Stimulated activated naive CD8-positive, alpha-beta T cell treated with anti-CD3 and anti-CD28 coated beads, Interleukin-15, amount 100 ng/mL, for 72 hours (primary cell): ENCODE data around the gene ASB10.

Experiments used
- ATAC-seq: fragments of 150-1000 bp; cut with Tn5 transposase; 2 replicates; pipeline ENCODE4 v1.10.0; 2021; ENCODE audit warnings: mild to moderate bottlenecking, moderate library complexity
- DNase-seq, 2 donors: peaks; one replicate each; pipeline ENCODE4 v3.0.0; 2021 to 2022
- H3K27ac Mint-ChIP-seq, 2 donors: one replicate each; pipeline ENCODE4 v1.8.0; 2022; ENCODE audit warnings: mild to moderate bottlenecking in 2 of 2, mixed read lengths in 2 of 2, moderate library complexity in 2 of 2
- H3K27me3 Mint-ChIP-seq: one replicate; pipeline ENCODE4 v1.8.0; 2022; ENCODE audit warnings: mixed read lengths
- H3K4me1 Mint-ChIP-seq: one replicate; pipeline ENCODE4 v1.8.0; 2022; ENCODE audit warnings: mild to moderate bottlenecking, mixed read lengths
- H3K4me3 Mint-ChIP-seq, 2 donors: one replicate each; pipeline ENCODE4 v1.8.0; 2022; ENCODE audit warnings: mild to moderate bottlenecking in 2 of 2, mixed read lengths in 2 of 2, moderate library complexity in 1 of 2
- H3K9me3 Mint-ChIP-seq, 2 donors: one replicate each; pipeline ENCODE4 v1.8.0; 2022; ENCODE audit warnings: mixed read lengths in 2 of 2

The ASB10 gene

DNA sequence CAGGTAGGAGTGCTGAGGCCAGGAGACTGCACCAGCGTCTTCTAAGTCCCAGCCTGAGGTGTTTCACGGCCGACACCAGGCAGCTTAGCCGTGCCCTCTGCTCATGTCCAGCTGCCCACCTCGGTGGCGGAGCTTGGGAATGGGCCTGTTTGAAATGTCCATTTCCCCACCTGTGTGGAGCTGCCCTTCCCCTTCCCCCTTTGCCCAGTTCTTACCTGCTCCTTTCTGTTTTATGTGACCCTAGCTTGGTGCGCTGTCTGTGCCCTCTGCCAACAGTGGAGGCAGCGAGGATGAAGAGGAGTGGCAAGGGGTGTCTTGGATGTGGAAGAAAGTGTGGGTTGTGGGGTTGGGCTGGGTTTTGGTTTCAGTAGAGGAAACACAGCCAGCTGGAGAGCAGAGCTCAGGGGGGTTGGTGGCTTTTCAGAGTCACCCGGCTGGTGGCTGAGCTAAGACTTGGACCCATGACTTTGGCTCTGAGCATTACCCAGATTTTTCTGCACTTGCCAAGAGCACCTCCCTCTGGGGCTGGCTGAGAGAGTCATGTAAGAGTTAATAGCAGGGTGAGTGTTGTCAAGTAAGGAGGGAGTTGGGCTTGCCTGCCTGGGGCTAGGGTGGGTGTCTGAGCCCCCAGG lies 57.0 kb downstream of the ASB10 start:
- Mint-ChIP-seq H3K4me3 (no peak overlapping the region), H3K27me3 (no peaks in the 10 kb centered on the region), H3K4me1 (no peaks in the 10 kb centered on the region), H3K27ac (no peak overlapping the region), H3K9me3 (no peaks in the 10 kb centered on the region)
- ATAC-seq (no peak), DNase-seq (no peak)

DNA sequence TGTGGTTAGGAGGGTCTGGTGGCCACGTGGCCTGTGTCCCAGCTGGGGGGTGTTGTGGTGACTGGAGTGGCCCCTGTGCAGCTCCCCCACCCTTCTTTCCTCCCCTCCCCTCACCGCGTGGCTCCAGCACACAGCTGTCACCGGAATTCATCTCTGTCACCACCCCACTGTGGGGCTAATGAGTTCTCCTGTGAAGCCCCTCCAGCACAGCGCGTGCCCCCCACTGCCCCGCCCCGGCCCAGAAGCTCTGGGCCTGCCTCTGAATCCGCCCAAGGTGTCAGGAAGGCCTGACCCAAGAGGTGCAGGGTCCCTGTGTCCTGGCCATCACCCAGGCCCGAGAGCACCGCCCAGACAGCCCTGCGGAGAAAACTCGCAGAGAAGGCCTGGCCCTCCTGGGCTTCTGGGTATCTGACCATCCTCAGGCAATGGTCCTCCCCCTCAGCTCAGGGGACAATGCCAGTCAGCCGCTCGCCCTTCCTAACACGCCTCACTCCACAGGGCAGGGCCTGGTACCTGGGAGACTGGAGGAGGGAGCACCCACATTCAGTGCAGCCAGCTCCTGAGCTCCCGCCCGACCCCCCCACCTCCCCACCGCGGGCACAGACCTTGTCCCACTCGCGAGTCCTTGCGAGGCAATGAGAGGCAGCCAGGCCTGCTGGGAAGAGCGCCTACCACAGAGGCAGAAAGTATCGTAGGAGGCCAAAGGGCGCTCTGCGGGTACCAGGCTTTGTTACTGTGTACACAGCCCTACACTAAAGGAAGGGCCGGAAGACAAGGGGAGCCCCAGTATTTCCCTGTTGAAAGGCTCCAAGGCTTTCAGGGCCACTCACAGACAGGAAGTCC lies 57.7 kb downstream of the ASB10 start:
- H3K9me3 Mint-ChIP-seq: no peaks in the 10 kb centered on the region
- H3K27ac Mint-ChIP-seq: no peak overlapping the region
- H3K4me3 Mint-ChIP-seq: no peak overlapping the region
- no peaks in the 10 kb centered on the region for H3K27me3 Mint-ChIP-seq
- ATAC-seq (no peak), DNase-seq (no peak)
- H3K4me1 Mint-ChIP-seq: no peaks in the 10 kb centered on the region

DNA sequence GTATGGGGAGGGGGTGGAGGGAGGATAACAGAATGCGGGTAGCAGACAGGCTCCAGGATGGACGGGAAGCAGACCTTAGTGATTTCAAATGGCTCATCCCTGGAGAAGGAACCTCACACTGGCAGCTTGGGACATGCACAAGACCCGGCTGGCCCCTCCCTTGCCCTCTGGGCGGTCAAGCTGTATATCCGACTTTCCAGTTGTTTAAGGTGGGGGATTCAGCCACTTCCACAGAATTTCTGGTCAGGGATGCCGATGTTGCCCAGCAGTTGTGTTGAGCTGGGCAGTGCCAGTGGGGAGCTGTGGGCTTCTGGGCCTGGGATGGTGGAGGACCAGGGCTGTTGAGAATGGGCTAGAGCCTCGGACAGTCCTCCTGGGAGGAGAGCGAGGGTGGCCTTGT lies 58.3 kb downstream of the ASB10 start:
- no peak overlapping the region for H3K27ac Mint-ChIP-seq
- H3K9me3 Mint-ChIP-seq: no peaks in the 10 kb centered on the region
- peaks cover 6% of the 10 kb centered on the region for H3K4me1 Mint-ChIP-seq
- H3K27me3 Mint-ChIP-seq: no peaks in the 10 kb centered on the region
- no peak for DNase-seq
- ATAC-seq: no peak
- no peak overlapping the region for H3K4me3 Mint-ChIP-seq

DNA sequence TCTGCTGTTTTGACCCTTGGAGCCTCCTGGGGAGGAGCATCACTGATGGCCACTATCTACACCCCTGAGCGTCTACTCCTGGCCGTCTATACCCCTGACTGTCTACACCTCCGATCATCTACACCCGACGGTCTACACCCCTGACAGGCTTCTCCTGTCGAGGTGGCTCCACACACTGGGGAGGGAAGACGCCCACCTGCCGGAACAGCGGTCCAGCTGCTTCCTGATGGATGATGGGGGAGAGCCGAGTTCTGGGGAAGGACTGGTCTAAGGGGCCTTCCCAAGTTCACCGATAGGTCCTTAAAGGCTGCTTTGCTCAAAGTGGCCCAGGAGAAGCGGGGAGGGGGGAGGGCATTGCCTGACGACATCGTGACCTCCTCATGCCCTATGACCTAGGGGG lies 58.9 kb downstream of the ASB10 start:
- Mint-ChIP-seq H3K4me1 (peaks cover 9% of the 10 kb centered on the region), H3K27me3 (no peaks in the 10 kb centered on the region), H3K4me3 (no peak overlapping the region), H3K9me3 (no peaks in the 10 kb centered on the region), H3K27ac (no peak overlapping the region)
- DNase-seq: no peak
- no peak for ATAC-seq

- H3K27ac Mint-ChIP-seq: no peak overlapping the region
- DNase-seq: no peak
- no peak for ATAC-seq
- H3K27me3 Mint-ChIP-seq: no peaks in the 10 kb centered on the region
- no peaks in the 10 kb centered on the region for H3K9me3 Mint-ChIP-seq
- H3K4me1 Mint-ChIP-seq: peaks cover 9% of the 10 kb centered on the region
- no peak overlapping the region for H3K4me3 Mint-ChIP-seq
Observed at GRCh38 chr7:151126491-151127137, 60.4 kb downstream of the ASB10 start.

- ATAC-seq (no peak), DNase-seq (no peak)
- Mint-ChIP-seq H3K27me3 (no peaks in the 10 kb centered on the region), H3K4me1 (peaks cover 9% of the 10 kb centered on the region), H3K27ac (no peak overlapping the region), H3K4me3 (peak overlapping the region in 1 of 2 donors; percentile 48), H3K9me3 (no peaks in the 10 kb centered on the region)
Observed at GRCh38 chr7:151125846-151126481, 61.1 kb downstream of the ASB10 start.
